Panc1 (cell line): ENCODE data around the gene VWA5B1.

Experiments used
- POLR2AphosphoS5 ChIP-seq: IDR thresholded peaks from 2 replicates; pipeline ENCODE4 v1.6.1; 2012; ENCODE audit warnings: mild to moderate bottlenecking, low read depth, low read length, moderate library complexity
- SIN3A ChIP-seq: IDR thresholded peaks from 2 replicates; pipeline ENCODE4 v1.6.1; 2012; ENCODE audit warnings: low read depth, mild to moderate bottlenecking, low read length, moderate library complexity, borderline replicate concordance; ENCODE audit not compliant: insufficient read depth
- TCF7L2 ChIP-seq: IDR thresholded peaks from 2 replicates; pipeline ENCODE4 v1.6.1; 2011; ENCODE audit warnings: mild to moderate bottlenecking, low read depth, low read length, inconsistent platforms
- TF ChIP-seq, protein P1 (sequence below): fragments of 450-650 bp; IDR thresholded peaks from 2 replicates; pipeline ENCODE4 v1.5.1; 2017; ENCODE audit warnings: mild to moderate bottlenecking
- TF ChIP-seq, protein P2 (sequence below), 2 experiments: IDR thresholded peaks; 2 replicates each; pipeline ENCODE4 v1.6.1; 2011 to 2012; ENCODE audit warnings: low read depth in 2 of 2, control low read depth in 1 of 2, low read length in 1 of 2, mild to moderate bottlenecking in 1 of 2, moderate library complexity in 1 of 2; ENCODE audit not compliant: insufficient read depth in 1 of 2

- TF ChIP-seq POLR2AphosphoS5 (no peak), SIN3A (no peak), TCF7L2 (no peak)
- TF ChIP-seq, protein P1, sequence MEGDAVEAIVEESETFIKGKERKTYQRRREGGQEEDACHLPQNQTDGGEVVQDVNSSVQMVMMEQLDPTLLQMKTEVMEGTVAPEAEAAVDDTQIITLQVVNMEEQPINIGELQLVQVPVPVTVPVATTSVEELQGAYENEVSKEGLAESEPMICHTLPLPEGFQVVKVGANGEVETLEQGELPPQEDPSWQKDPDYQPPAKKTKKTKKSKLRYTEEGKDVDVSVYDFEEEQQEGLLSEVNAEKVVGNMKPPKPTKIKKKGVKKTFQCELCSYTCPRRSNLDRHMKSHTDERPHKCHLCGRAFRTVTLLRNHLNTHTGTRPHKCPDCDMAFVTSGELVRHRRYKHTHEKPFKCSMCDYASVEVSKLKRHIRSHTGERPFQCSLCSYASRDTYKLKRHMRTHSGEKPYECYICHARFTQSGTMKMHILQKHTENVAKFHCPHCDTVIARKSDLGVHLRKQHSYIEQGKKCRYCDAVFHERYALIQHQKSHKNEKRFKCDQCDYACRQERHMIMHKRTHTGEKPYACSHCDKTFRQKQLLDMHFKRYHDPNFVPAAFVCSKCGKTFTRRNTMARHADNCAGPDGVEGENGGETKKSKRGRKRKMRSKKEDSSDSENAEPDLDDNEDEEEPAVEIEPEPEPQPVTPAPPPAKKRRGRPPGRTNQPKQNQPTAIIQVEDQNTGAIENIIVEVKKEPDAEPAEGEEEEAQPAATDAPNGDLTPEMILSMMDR = no peak
- TF ChIP-seq, protein P2, sequence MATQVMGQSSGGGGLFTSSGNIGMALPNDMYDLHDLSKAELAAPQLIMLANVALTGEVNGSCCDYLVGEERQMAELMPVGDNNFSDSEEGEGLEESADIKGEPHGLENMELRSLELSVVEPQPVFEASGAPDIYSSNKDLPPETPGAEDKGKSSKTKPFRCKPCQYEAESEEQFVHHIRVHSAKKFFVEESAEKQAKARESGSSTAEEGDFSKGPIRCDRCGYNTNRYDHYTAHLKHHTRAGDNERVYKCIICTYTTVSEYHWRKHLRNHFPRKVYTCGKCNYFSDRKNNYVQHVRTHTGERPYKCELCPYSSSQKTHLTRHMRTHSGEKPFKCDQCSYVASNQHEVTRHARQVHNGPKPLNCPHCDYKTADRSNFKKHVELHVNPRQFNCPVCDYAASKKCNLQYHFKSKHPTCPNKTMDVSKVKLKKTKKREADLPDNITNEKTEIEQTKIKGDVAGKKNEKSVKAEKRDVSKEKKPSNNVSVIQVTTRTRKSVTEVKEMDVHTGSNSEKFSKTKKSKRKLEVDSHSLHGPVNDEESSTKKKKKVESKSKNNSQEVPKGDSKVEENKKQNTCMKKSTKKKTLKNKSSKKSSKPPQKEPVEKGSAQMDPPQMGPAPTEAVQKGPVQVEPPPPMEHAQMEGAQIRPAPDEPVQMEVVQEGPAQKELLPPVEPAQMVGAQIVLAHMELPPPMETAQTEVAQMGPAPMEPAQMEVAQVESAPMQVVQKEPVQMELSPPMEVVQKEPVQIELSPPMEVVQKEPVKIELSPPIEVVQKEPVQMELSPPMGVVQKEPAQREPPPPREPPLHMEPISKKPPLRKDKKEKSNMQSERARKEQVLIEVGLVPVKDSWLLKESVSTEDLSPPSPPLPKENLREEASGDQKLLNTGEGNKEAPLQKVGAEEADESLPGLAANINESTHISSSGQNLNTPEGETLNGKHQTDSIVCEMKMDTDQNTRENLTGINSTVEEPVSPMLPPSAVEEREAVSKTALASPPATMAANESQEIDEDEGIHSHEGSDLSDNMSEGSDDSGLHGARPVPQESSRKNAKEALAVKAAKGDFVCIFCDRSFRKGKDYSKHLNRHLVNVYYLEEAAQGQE (IDR thresholded peaks at IDR 0.05; ENCODE audit: insufficient read depth in 1 of 2, low read depth in 2 of 2, low read length in 1 of 2) = no peak
These were observed 104.6 kb downstream of the VWA5B1 start for GRCh38 chr1:20395255-20395654.
